22Rv1 (cell line): Measurements from ENCODE around the gene SPHKAP.
"Not testable (repeated sequence)": the region's sequence is repeated elsewhere in the genome, so short reads cannot be mapped to it uniquely, and the experiment has no call there.

Source experiments
- H3K27ac ChIP-seq: fragments of 450-650 bp; 2 replicates; pipeline ENCODE4 v1.5.1; 2017
- ZFX ChIP-seq: fragments of 450-650 bp; IDR thresholded peaks from 2 replicates; pipeline ENCODE4 v1.6.1; 2017; ENCODE audit warnings: antibody characterized with exemption, borderline replicate concordance
- TF ChIP-seq, protein P1 (sequence below): fragments of 450-650 bp; IDR thresholded peaks from 2 replicates; pipeline ENCODE4 v1.5.1; 2017; ENCODE audit warnings: mild to moderate bottlenecking

The SPHKAP gene

DNA sequence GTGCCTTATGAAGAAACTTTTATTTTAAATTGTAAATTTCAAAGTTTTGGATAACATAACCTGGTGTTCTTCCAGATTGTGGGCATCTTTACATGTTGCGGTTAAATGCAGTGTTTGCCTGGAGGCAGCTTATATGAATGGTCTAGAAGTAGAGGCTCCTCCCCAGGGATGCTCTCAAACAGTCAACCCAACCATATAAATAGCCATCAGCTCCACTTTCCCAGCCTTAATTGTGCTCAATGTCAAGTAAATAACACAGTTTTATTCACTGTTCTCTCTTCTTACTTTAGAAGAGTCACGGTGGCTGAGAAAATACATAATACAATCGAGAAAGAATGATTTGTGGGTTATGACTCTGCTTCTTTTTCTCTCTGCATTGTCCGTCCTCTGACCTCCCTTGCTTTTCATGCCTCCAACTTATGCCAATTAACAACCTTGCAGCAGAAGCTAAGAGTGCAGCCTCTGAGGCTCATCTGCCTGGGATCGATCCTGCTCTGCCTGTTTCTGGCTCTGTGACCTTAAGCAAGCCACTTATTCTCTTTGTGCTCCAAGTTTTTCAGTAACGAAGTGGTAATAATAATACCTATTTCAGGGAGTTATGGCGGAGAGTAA, 209.8 kb downstream of the SPHKAP start:
- H3K27ac ChIP-seq = no peak overlapping the region
- TF ChIP-seq ZFX = no peak
- TF ChIP-seq, protein P1, sequence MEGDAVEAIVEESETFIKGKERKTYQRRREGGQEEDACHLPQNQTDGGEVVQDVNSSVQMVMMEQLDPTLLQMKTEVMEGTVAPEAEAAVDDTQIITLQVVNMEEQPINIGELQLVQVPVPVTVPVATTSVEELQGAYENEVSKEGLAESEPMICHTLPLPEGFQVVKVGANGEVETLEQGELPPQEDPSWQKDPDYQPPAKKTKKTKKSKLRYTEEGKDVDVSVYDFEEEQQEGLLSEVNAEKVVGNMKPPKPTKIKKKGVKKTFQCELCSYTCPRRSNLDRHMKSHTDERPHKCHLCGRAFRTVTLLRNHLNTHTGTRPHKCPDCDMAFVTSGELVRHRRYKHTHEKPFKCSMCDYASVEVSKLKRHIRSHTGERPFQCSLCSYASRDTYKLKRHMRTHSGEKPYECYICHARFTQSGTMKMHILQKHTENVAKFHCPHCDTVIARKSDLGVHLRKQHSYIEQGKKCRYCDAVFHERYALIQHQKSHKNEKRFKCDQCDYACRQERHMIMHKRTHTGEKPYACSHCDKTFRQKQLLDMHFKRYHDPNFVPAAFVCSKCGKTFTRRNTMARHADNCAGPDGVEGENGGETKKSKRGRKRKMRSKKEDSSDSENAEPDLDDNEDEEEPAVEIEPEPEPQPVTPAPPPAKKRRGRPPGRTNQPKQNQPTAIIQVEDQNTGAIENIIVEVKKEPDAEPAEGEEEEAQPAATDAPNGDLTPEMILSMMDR = no peak

GRCh38 chr2:227960317-227960716, 221.2 kb downstream of the SPHKAP start:
- TF ChIP-seq, protein P1 = no peak
- TF ChIP-seq ZFX = no peak
- H3K27ac ChIP-seq = no peak overlapping the region

- H3K27ac ChIP-seq = no peak overlapping the region
Observed at GRCh38 chr2:227942965-227943364, 238.5 kb downstream of the SPHKAP start.

DNA sequence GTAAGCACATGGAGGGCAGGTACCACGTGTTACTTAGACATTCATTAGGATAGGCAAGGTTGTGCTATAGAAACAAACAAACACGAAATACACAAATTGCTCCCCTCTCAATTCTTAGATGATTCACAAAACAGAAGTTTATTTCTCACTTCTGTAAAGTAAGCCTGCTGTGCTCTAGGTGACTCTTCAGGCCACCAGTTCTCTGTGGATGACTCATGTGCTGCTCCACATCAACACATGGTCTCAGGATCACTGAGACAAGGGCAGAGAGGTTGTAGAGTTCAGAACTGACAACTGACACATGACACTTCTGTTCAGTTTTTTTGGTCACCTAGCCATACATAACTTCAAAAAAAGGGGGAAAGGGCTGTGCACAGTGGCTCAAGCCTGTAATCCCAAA, 239.5 kb downstream of the SPHKAP start:
- TF ChIP-seq, protein P1 = no peak
- H3K27ac ChIP-seq = no peak overlapping the region

More at GRCh38 chr2:227942965-227943364, 238.5 kb downstream of the SPHKAP start:
- TF ChIP-seq, protein P1 = no peak
- TF ChIP-seq ZFX = no peak

- no peak overlapping the region for H3K27ac ChIP-seq
- TF ChIP-seq ZFX = no peak
- TF ChIP-seq, protein P1 = peak; percentile 84
Observed at GRCh38 chr2:227939271-227940027, 242.0 kb downstream of the SPHKAP start.

DNA sequence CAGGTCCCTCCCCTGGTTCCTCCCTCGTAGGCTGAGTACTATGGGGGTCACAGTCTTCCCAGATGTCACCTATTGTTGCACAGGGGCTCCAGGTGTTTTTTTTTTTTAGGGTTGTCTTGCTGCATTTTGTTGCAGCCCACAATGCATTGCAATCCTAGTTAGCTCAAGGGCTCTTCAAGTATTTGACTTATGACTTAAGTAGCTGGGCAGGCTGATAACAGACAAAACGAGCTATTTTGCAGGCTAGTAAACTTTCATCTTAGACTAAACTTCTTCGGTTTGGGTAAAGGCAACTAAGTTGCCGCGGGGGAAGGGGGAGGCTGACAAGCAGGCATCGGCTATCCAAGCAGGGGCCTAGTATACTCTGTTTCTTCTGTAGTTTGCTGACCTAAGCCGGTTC, 245.2 kb downstream of the SPHKAP start:
- H3K27ac ChIP-seq = not testable (repeated sequence)

DNA sequence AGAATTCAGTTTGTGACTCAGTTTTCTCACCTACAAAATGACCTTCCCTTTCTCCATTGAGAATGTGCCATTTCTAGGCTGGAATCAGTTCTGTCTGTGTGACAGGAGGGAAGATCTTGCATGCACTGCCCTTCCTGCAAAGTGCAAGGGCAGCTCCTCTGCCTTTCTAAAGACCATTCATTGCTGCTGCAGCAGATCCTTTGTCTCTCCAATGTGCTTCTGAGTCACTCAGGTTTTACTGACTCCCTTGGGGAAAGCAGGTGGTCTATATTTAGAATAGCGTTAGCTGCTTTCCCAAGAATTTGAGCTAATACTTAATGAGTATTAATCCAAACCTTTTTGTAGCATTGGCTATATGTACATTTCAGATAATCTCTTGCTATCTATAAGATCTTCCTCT, 247.6 kb downstream of the SPHKAP start:
- no peak for TF ChIP-seq ZFX
- TF ChIP-seq, protein P1 = no peak
- H3K27ac ChIP-seq = no peak overlapping the region
